ENCODE results near the gene MAN2B2.

MAN2B2 gene

GRCh38 chr4:6595897-6596537, 21.0 kb downstream of the MAN2B2 start:
- no peak for DNase-seq (ENCODE audit: low spot score)

- DNase-seq (ENCODE audit: low spot score) = no peak
These were observed 22.0 kb downstream of the MAN2B2 start for GRCh38 chr4:6596948-6597347.

GRCh38 chr4:6598127-6598526, 23.1 kb downstream of the MAN2B2 start:
- DNase-seq (ENCODE audit: low spot score) = no peak

- no peak for DNase-seq (ENCODE audit: low spot score)
These were observed 23.7 kb downstream of the MAN2B2 start for GRCh38 chr4:6598641-6599040.

GRCh38 chr4:6601661-6602250, 26.8 kb downstream of the MAN2B2 start:
- no peak for DNase-seq (ENCODE audit: low spot score)

GRCh38 chr4:6602289-6602688, 27.3 kb downstream of the MAN2B2 start:
- DNase-seq (ENCODE audit: low spot score) = no peak

GRCh38 chr4:6603128-6603527, 28.1 kb downstream of the MAN2B2 start:
- DNase-seq (ENCODE audit: low spot score) = no peak

- DNase-seq (ENCODE audit: low spot score) = no peak
These were observed 30.1 kb downstream of the MAN2B2 start for GRCh38 chr4:6605114-6605513.

- DNase-seq (ENCODE audit: low spot score) = no peak
These were observed 30.6 kb downstream of the MAN2B2 start for GRCh38 chr4:6605605-6606004.

GRCh38 chr4:6606465-6607235, 31.7 kb downstream of the MAN2B2 start:
- no peak for DNase-seq (ENCODE audit: low spot score)

GRCh38 chr4:6607368-6608055, 32.5 kb downstream of the MAN2B2 start:
- DNase-seq (ENCODE audit: low spot score) = peak; percentile 40

- DNase-seq (ENCODE audit: low spot score) = peak; percentile 34
These were observed 33.9 kb downstream of the MAN2B2 start for GRCh38 chr4:6608758-6609414.

- no peak for DNase-seq (ENCODE audit: low spot score)
These were observed 34.6 kb downstream of the MAN2B2 start for GRCh38 chr4:6609415-6610079.

- no peak for DNase-seq (ENCODE audit: low spot score)
These were observed 36.0 kb downstream of the MAN2B2 start for GRCh38 chr4:6610856-6611430.

GRCh38 chr4:6612961-6613675, 38.1 kb downstream of the MAN2B2 start:
- DNase-seq (ENCODE audit: low spot score) = no peak

- DNase-seq (ENCODE audit: low spot score) = no peak
These were observed 39.0 kb downstream of the MAN2B2 start for GRCh38 chr4:6613676-6614651.

- DNase-seq (ENCODE audit: low spot score) = no peak
These were observed 39.8 kb downstream of the MAN2B2 start for GRCh38 chr4:6614701-6615230.

- no peak for DNase-seq (ENCODE audit: low spot score)
These were observed 41.4 kb downstream of the MAN2B2 start for GRCh38 chr4:6616087-6616995.
